Measurements from ENCODE around the gene CANX. TPM values are rescaled to one million over a fixed set of nuclear protein-coding genes. Genes with fewer than 3 reads are reported as not detected.

CANX gene
- total RNA-seq, 4 donors from 2014 or later: 183 to 307 (median 253) TPM

GRCh38 chr5:179769271-179769670, 70.5 kb downstream of the CANX start:
- intact Hi-C loops (cut with DNase I; ENCODE audit: low total_unique reads): no loop called here
- no peak for DNase-seq (ENCODE audit: low spot score in 2 of 2)
- 73 to 84% methylated on average over 6 of the region's 6 CpGs for WGBS, 2 donors
- TF ChIP-seq CTCF (IDR thresholded peaks at IDR 0.05) (no peak), POLR2A (IDR thresholded peaks at IDR 0.05) (no peak)
- no peak overlapping the region for H3K4me3 ChIP-seq (ENCODE audit: low read depth, poor library complexity, severe bottlenecking)

GRCh38 chr5:179769796-179770195, 71.0 kb downstream of the CANX start:
- no peak overlapping the region for H3K4me3 ChIP-seq (ENCODE audit: low read depth, poor library complexity, severe bottlenecking)
- intact Hi-C loops (cut with DNase I; ENCODE audit: low total_unique reads): no loop called here
- no peak for DNase-seq (ENCODE audit: low spot score in 2 of 2)
- WGBS, 2 donors: 91 to 94% methylated on average over 5 of the region's 5 CpGs
- TF ChIP-seq POLR2A (IDR thresholded peaks at IDR 0.05) (no peak), CTCF (IDR thresholded peaks at IDR 0.05) (no peak)

- H3K4me3 ChIP-seq (ENCODE audit: low read depth, poor library complexity, severe bottlenecking): no peak overlapping the region
- TF ChIP-seq POLR2A (IDR thresholded peaks at IDR 0.05) (no peak), CTCF (IDR thresholded peaks at IDR 0.05) (no peak)
- no peak for DNase-seq (ENCODE audit: low spot score in 2 of 2)
- 86 to 94% methylated on average over 4 of the region's 4 CpGs for WGBS, 2 donors
- intact Hi-C loops (cut with DNase I; ENCODE audit: low total_unique reads): no loop called here
Observed at GRCh38 chr5:179771311-179771895, 72.6 kb downstream of the CANX start.

DNA sequence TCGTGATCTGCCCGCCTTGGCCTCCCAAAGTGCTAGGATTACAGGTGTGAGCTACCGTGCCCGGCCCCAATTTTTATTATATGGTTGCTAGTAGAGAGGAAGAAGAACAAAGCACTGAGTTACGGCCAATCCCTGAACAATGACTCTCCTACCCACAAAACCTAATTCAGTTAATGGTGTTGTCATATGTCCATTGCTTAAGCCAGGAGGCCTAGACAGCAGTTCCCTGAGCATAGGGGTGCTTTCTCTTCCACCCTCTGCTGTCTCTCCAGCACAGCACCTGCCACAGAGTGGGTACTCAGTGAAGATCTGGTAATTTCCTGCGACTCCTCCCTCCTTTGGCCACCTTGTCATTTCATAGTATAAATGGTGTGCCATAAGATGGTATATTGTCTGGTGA, 73.6 kb downstream of the CANX start:
- TF ChIP-seq POLR2A (IDR thresholded peaks at IDR 0.05) (no peak), CTCF (IDR thresholded peaks at IDR 0.05) (no peak)
- no peak for DNase-seq (ENCODE audit: low spot score in 2 of 2)
- 92 to 93% methylated on average over 6 of the region's 6 CpGs for WGBS, 2 donors
- no peak overlapping the region for H3K4me3 ChIP-seq (ENCODE audit: low read depth, poor library complexity, severe bottlenecking)
- intact Hi-C loops (cut with DNase I; ENCODE audit: low total_unique reads): no loop called here

GRCh38 chr5:179773686-179774040, 74.9 kb downstream of the CANX start:
- no peak overlapping the region for H3K4me3 ChIP-seq (ENCODE audit: low read depth, poor library complexity, severe bottlenecking)
- intact Hi-C loops (cut with DNase I; ENCODE audit: low total_unique reads): no loop called here
- DNase-seq (ENCODE audit: low spot score in 2 of 2): no peak
- TF ChIP-seq CTCF (IDR thresholded peaks at IDR 0.05): no peak
- WGBS, 2 donors: 94% methylated on average over 9 of the region's 9 CpGs

- no peak overlapping the region for H3K4me3 ChIP-seq (ENCODE audit: low read depth, poor library complexity, severe bottlenecking)
- WGBS, 2 donors: 96% methylated on average over 10 to 11 of the region's 12 CpGs
- no peak for DNase-seq (ENCODE audit: low spot score in 2 of 2)
- TF ChIP-seq CTCF (IDR thresholded peaks at IDR 0.05): no peak
- no peak for TF ChIP-seq POLR2A (IDR thresholded peaks at IDR 0.05)
- intact Hi-C loops (cut with DNase I; ENCODE audit: low total_unique reads): no loop called here
Observed at GRCh38 chr5:179774442-179774841, 75.7 kb downstream of the CANX start.
